Upper lobe of right lung (tissue), 1 donor: ENCODE data around the gene SMAD6. TPM values are rescaled to one million over a fixed set of nuclear protein-coding genes. Genes with fewer than 3 reads are reported as not detected.
A peak's percentile ranks its signal among the peaks of the same experiment; 100 is the strongest.

Source experiments
- ATAC-seq: fragments of 200-7000 bp; cut with Tn5 transposase; one replicate; pipeline ENCODE4 v1.9.1; 2020; ENCODE audit warnings: mild to moderate bottlenecking, moderate library complexity
- DNase-seq: peaks from one replicate; pipeline ENCODE4 v3.0.0-alpha.2; 2020
- H3K27ac ChIP-seq: fragments of 200-600 bp; one replicate; pipeline ENCODE4 v1.8.0; 2022
- H3K27me3 ChIP-seq: fragments of 200-600 bp; one replicate; pipeline ENCODE4 v1.8.0; 2022; ENCODE audit warnings: mild to moderate bottlenecking
- H3K36me3 ChIP-seq: fragments of 200-600 bp; one replicate; pipeline ENCODE4 v1.8.0; 2022
- H3K4me1 ChIP-seq: fragments of 200-600 bp; one replicate; pipeline ENCODE4 v1.8.0; 2022
- H3K4me3 ChIP-seq: fragments of 200-600 bp; one replicate; pipeline ENCODE4 v1.8.0; 2022; ENCODE audit warnings: mild to moderate bottlenecking
- H3K9me3 ChIP-seq: fragments of 200-600 bp; one replicate; pipeline ENCODE4 v1.8.0; 2022
- CTCF ChIP-seq: fragments of 200-600 bp; IDR thresholded peaks from one replicate; pipeline ENCODE4 v1.8.0; 2022; ENCODE audit warnings: antibody characterized with exemption
- intact Hi-C: fragments of 100-400 bp; cut with DNase I; formaldehyde crosslinking; loops from one replicate; pipeline ENCODE4 v1.11.0; 2022
- long read RNA-seq: library from polyadenylated mRNA; unstranded; transcript quantifications from one replicate; pipeline ENCODE4 v2.0.0, GENCODE V29; 2021
- total RNA-seq: library from RNA; stranded (reverse); fragmentation: NEBNext Ultra II Directional; extraction: Animal tissue kit (Norgen Biotek cat#: 25700); gene quantifications from one replicate; pipeline ENCODE4 v1.2.1, GENCODE V29; 2021
- donor health status: DM: no; HTN: yes; CAD: no; lungs with severe emphysema.

Gene SMAD6
- total RNA-seq: 167 TPM
- long read RNA-seq, full-length matches to known transcripts: 352 of 462 reads
- long read RNA-seq, partial matches to known transcripts: 33 of 462 reads
- long read RNA-seq, other reads (novel, unspliced or antisense): 77 of 462 reads

DNA sequence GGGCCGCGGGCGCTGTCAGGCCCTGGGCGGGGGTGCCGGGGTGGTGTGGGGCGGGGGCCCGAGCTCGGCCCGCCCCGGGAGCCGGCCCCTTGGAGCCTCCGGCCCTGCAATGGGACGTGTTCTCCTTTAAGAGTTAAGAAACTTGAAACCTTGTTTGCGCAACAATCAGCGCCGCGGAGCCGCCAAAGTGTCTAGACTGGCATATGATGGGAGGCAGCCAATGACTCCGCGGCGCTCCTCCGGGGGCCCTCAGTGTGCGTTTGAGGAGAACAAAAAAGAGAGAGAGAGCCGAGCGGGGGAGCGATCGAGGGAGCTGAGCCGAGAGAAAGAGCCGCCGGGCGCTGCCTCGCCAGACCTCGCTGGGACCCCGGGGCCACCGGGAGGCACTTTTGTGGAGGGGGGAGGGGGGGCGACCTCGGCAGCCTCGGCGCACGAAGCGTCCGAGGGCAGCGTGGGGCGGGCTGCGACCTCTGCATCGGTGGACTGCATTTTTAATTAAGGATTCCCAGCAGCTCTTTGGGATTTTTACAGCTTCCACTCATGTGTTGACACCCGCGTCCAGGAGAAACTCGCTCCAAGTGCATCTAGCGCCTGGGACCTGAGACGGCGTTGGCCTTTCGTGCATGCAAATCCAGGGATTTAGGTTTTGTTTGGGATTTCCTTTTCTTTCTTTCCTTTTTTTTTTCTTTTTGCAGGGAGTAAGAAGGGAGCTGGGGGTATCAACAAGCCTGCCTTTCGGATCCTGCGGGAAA, at the start of gene SMAD6:
SMAD6 (plus strand) TSS at position 202 of the 752 bp plus-strand sequence. CDS start 1,023 bp downstream, outside the sequence.
- peaks cover 44% of the 10 kb centered on the region for H3K4me1 ChIP-seq
- no peak for TF ChIP-seq CTCF
- no peaks in the 10 kb centered on the region for H3K9me3 ChIP-seq
- DNase-seq (peak; percentile 97), ATAC-seq (peak; percentile 70)
- H3K36me3 ChIP-seq: no peaks in the 10 kb centered on the region
- intact Hi-C loops: loop anchor here (10.0 kb wide), 1 partner anchor 87 kb away; no protein-coding TSS in a partner anchor
- peak within 1 kb of the TSS; percentile 60 for H3K4me3 ChIP-seq
- H3K27ac ChIP-seq: peak within 1 kb of the TSS; percentile 85
- H3K27me3 ChIP-seq: no peaks in the 10 kb centered on the region

DNA sequence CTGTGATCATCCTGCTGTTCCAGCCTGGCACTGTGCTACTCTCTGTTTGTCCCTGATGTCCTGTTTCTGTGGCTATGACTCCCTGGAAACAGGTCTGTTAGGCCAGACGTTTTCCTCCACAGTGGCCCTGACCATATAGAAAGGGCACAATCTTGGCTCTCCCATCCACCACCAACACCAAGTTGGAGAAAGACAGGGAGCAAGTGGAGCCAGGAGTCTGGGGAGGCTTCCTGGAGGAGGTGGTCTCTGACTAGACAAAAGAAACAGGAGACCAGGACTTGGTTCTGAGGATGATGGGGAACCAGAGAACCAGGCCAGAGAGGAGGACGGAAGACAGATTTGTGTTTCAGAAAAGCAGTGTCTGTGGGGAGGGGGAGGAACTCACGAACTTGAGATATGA, 49.2 kb upstream of the SMAD6 start:
- intact Hi-C loops: no loop called here
- peaks cover 24% of the 10 kb centered on the region for H3K4me1 ChIP-seq
- ATAC-seq (no peak), DNase-seq (no peak)
- H3K36me3 ChIP-seq: no peaks in the 10 kb centered on the region
- H3K9me3 ChIP-seq: no peaks in the 10 kb centered on the region
- no peak overlapping the region for H3K4me3 ChIP-seq
- TF ChIP-seq CTCF: no peak
- no peaks in the 10 kb centered on the region for H3K27me3 ChIP-seq
- H3K27ac ChIP-seq: peak overlapping the region; percentile 6

- Histone ChIP-seq H3K4me1 (peaks cover 19% of the 10 kb centered on the region), H3K27ac (no peak overlapping the region), H3K4me3 (no peak overlapping the region), H3K9me3 (no peaks in the 10 kb centered on the region), H3K27me3 (no peaks in the 10 kb centered on the region), H3K36me3 (no peaks in the 10 kb centered on the region)
- TF ChIP-seq CTCF: no peak
- intact Hi-C loops: no loop called here
- ATAC-seq (no peak), DNase-seq (no peak)
These were observed 48.6 kb upstream of the SMAD6 start for GRCh38 chr15:66653398-66653797.

- peaks cover 19% of the 10 kb centered on the region for H3K4me1 ChIP-seq
- intact Hi-C loops: no loop called here
- H3K27me3 ChIP-seq: no peaks in the 10 kb centered on the region
- H3K4me3 ChIP-seq: no peak overlapping the region
- ATAC-seq: no peak
- no peaks in the 10 kb centered on the region for H3K36me3 ChIP-seq
- no peak for DNase-seq
- H3K9me3 ChIP-seq: no peaks in the 10 kb centered on the region
- peak overlapping the region; percentile 65 for H3K27ac ChIP-seq
- TF ChIP-seq CTCF: no peak
These were observed 48.2 kb upstream of the SMAD6 start for GRCh38 chr15:66653852-66654251.

- intact Hi-C loops: no loop called here
- Histone ChIP-seq H3K9me3 (no peaks in the 10 kb centered on the region), H3K36me3 (no peaks in the 10 kb centered on the region), H3K4me3 (peak overlapping the region; percentile 32), H3K27me3 (no peaks in the 10 kb centered on the region), H3K27ac (peak overlapping the region; percentile 65), H3K4me1 (peaks cover 19% of the 10 kb centered on the region)
- DNase-seq (no peak), ATAC-seq (peak; percentile 3)
- TF ChIP-seq CTCF: no peak
These were observed 47.7 kb upstream of the SMAD6 start for GRCh38 chr15:66654361-66654738.
